K562 (cell line): ENCODE measurements around the gene PADI4. TPM values are rescaled to one million over a fixed set of nuclear protein-coding genes. Genes with fewer than 3 reads are reported as not detected.
A peak's percentile ranks its signal among the peaks of the same experiment; 100 is the strongest.

ENCODE experiments used
- ATAC-seq: fragments of 200-7000 bp; cut with Tn5 transposase; 3 replicates; pipeline ENCODE4 v1.9.1; 2020; ENCODE audit warnings: moderate library complexity
- BruUV-seq: library from RNA; stranded (reverse); fragments of 400-500 nt; replicated peaks from 2 replicates; lab custom pipeline; 2021; lab: Mats Ljungman, UMichigan
- CTCF ChIA-PET: fragments of 300-600 bp; formaldehyde crosslinking; extraction: SDS; loops from one replicate; lab custom pipeline; 2021; ENCODE audit warnings: low intra/inter-chr PET ratio; lab: Yijun Ruan, JAX
- POLR2A ChIA-PET: fragments of 300-600, 350-650 bp; sonication (Branson Sonifier 250); formaldehyde crosslinking; extraction: SDS; loops from one replicate; lab custom pipeline; 2021; ENCODE audit warnings: antibody characterized with exemption, inconsistent platforms; lab: Yijun Ruan, JAX
- DNase-seq, 4 experiments: peaks; one replicate each; pipeline versions ENCODE4 v3.0.0 to v3.0.0-alpha.2; 2011 to 2018; ENCODE audit warnings: low spot score in 3 of 4, mixed read lengths in 3 of 4; ENCODE audit errors: extremely low read depth in 1 of 4
- FAIRE-seq: peaks from 2 replicates; lab custom pipeline; 2011; peaks lifted over from hg19 to GRCh38; lab: Jason Lieb, UNC
- H2AFZ ChIP-seq: 2 replicates; pipeline ENCODE4 v1.6.0; 2011; ENCODE audit warnings: low read depth, low read length, control low read depth, inconsistent platforms
- H3K27ac ChIP-seq: fragments of 200-600 bp; 3 replicates; pipeline ENCODE4 v1.8.0; 2011; ENCODE audit warnings: low read depth, mild to moderate bottlenecking, control low read depth, inconsistent platforms, low read length, moderate library complexity, mixed read lengths; ENCODE audit errors: extremely low read depth
- H3K27me3 ChIP-seq, 2 experiments: fragments of 300-600 bp in 1 of 2; 2 replicates in 1 of 2; 3 replicates in 1 of 2; pipeline versions ENCODE4 v1.6.0 to v1.8.0; 2011; ENCODE audit warnings: inconsistent platforms in 2 of 2, low read length in 2 of 2, mild to moderate bottlenecking in 1 of 2, mixed read lengths in 1 of 2, moderate library complexity in 1 of 2; ENCODE audit not compliant: control insufficient read depth in 2 of 2, insufficient read depth in 2 of 2
- H3K36me3 ChIP-seq: fragments of 300-600 bp; 3 replicates; pipeline ENCODE4 v1.8.0; 2011; ENCODE audit warnings: mild to moderate bottlenecking, low read length, inconsistent platforms; ENCODE audit not compliant: control insufficient read depth, insufficient read depth
- H3K4me1 ChIP-seq, 2 experiments: fragments of 200-600 bp in 1 of 2; replicated peaks in 1 of 2; 2 replicates in 1 of 2; 3 replicates in 1 of 2; pipeline versions ENCODE4 v1.5.1 to v1.8.0; 2011; ENCODE audit warnings: inconsistent platforms in 2 of 2, low read length in 2 of 2, mild to moderate bottlenecking in 1 of 2, mixed read lengths in 1 of 2, moderate library complexity in 1 of 2; ENCODE audit not compliant: control insufficient read depth in 2 of 2, insufficient read depth in 2 of 2
- H3K4me2 ChIP-seq: 2 replicates; pipeline ENCODE4 v1.6.1; 2011; ENCODE audit warnings: low read length, control low read depth, inconsistent platforms, mixed read lengths; ENCODE audit not compliant: insufficient read depth
- H3K4me3 ChIP-seq: fragments of 200-600 bp; sonication (generic), shearing (Covaris generic); 2 replicates; pipeline ENCODE4 v1.5.1; 2016; ENCODE audit warnings: control low read depth, inconsistent platforms
- H3K79me2 ChIP-seq: fragments of 200-600 bp; 3 replicates; pipeline ENCODE4 v1.8.0; 2011; ENCODE audit warnings: low read length, inconsistent platforms; ENCODE audit not compliant: control insufficient read depth, insufficient read depth
- H3K9ac ChIP-seq, 2 experiments: 2 replicates each; pipeline versions ENCODE4 v1.6.0 to v1.6.1; 2011; ENCODE audit warnings: low read depth in 2 of 2, low read length in 2 of 2, control low read depth in 1 of 2, inconsistent platforms in 1 of 2, mild to moderate bottlenecking in 1 of 2, mixed read lengths in 1 of 2; ENCODE audit not compliant: insufficient read depth in 1 of 2
- H3K9me1 ChIP-seq: one replicate; pipeline ENCODE4 v1.6.0; 2011; ENCODE audit warnings: inconsistent platforms, mild to moderate bottlenecking, low read length, moderate library complexity; ENCODE audit not compliant: control insufficient read depth, insufficient read depth
- H3K9me3 ChIP-seq: replicated peaks from 2 replicates; pipeline ENCODE4 v1.5.1; 2011; ENCODE audit warnings: low read depth, low read length, inconsistent platforms; ENCODE audit not compliant: control insufficient read depth, insufficient read depth
- H4K20me1 ChIP-seq: replicated peaks from 2 replicates; pipeline ENCODE4 v1.6.1; 2011; ENCODE audit warnings: low read length, inconsistent platforms, mixed read lengths; ENCODE audit not compliant: control insufficient read depth, insufficient read depth
- ADNP ChIP-seq: fragments of 200-800 bp; sonication (Bioruptor generic); IDR thresholded peaks from 2 replicates; pipeline ENCODE4 v1.6.1; 2016; ENCODE audit warnings: missing genetic modification characterization, missing compliant biosample characterization
- ATF7 ChIP-seq: fragments of 450-650 bp; IDR thresholded peaks from 2 replicates; pipeline ENCODE4 v1.7.1; 2014; ENCODE audit warnings: mild to moderate bottlenecking, moderate library complexity
- BCOR ChIP-seq: fragments of 450-650 bp; IDR thresholded peaks from 2 replicates; pipeline ENCODE4 v1.6.1; 2016
- C11orf30 ChIP-seq: fragments of 450-650 bp; IDR thresholded peaks from 2 replicates; pipeline ENCODE4 v1.6.1; 2016; ENCODE audit warnings: low read depth, mild to moderate bottlenecking
- CBX1 ChIP-seq: sonication (generic); IDR thresholded peaks from 2 replicates; pipeline ENCODE4 v1.6.1; 2016; ENCODE audit warnings: antibody characterized with exemption, low read depth, mild to moderate bottlenecking
- CHD4 ChIP-seq: fragments of 200-600 bp; sonication (generic); IDR thresholded peaks from 3 replicates; pipeline ENCODE4 v1.6.1; 2012; ENCODE audit warnings: low read depth, mild to moderate bottlenecking, mixed read lengths, low read length, inconsistent platforms; ENCODE audit not compliant: insufficient read depth, insufficient replicate concordance, poor library complexity, severe bottlenecking
- CREBBP ChIP-seq: IDR thresholded peaks from one replicate; pipeline ENCODE4 v1.6.1; 2012; ENCODE audit warnings: low read depth, mild to moderate bottlenecking, control low read depth, inconsistent platforms, low read length
- CXXC5 ChIP-seq: fragments of 250-450 bp; sonication (Bioruptor Pico); IDR thresholded peaks from 2 replicates; pipeline ENCODE4 v1.8.0; 2022; ENCODE audit warnings: inconsistent platforms, mild to moderate bottlenecking, moderate library complexity
- DPF2 ChIP-seq: fragments of 450-650 bp; IDR thresholded peaks from 2 replicates; pipeline ENCODE4 v1.6.1; 2016
- FOSL1 ChIP-seq: fragments of 200-800 bp; sonication (Bioruptor generic); conservative IDR thresholded peaks from 2 replicates; pipeline ENCODE4 v1.6.1; 2016; ENCODE audit warnings: missing genetic modification characterization, missing compliant biosample characterization
- GATAD2A ChIP-seq: fragments of 450-650 bp; IDR thresholded peaks from 2 replicates; pipeline ENCODE4 v1.6.1; 2017
- GATAD2B ChIP-seq: fragments of 450-650 bp; IDR thresholded peaks from 2 replicates; pipeline ENCODE4 v1.6.1; 2017; ENCODE audit warnings: mild to moderate bottlenecking, borderline replicate concordance
- HDAC2 ChIP-seq: fragments of 450-650 bp; IDR thresholded peaks from 2 replicates; pipeline ENCODE4 v1.6.1; 2016; ENCODE audit warnings: mild to moderate bottlenecking
- JUND ChIP-seq, 2 experiments: IDR thresholded peaks; 2 replicates in 1 of 2; 3 replicates in 1 of 2; pipeline ENCODE4 v1.6.1; 2011; ENCODE audit warnings: borderline replicate concordance in 2 of 2, low read depth in 2 of 2, low read length in 2 of 2, improper control_type of control experiment in 1 of 2, missing biosample characterization in 1 of 2, missing genetic modification characterization in 1 of 2, missing genetic modification reagents in 1 of 2
- MLX ChIP-seq, 2 experiments: fragments of 450-650 bp in 1 of 2; sonication (generic) in 1 of 2; formaldehyde crosslinking; conservative IDR thresholded peaks; 2 replicates each; pipeline versions ENCODE4 v1.4.0 to v1.8.1; 2020 to 2022; ENCODE audit warnings: mild to moderate bottlenecking in 1 of 2, missing genetic modification reagents in 1 of 2
- NR3C1 ChIP-seq: sonication (generic); formaldehyde crosslinking; IDR thresholded peaks from 2 replicates; pipeline ENCODE4 v1.8.1; 2022; ENCODE audit warnings: missing genetic modification reagents
- RBM25 ChIP-seq: fragments of 200-400 bp; formaldehyde crosslinking; IDR thresholded peaks from 2 replicates; pipeline ENCODE4 v1.6.1; 2018; ENCODE audit warnings: low read length, low read depth, moderate library complexity; ENCODE audit not compliant: severe bottlenecking
- RCOR1 ChIP-seq, 2 experiments: IDR thresholded peaks; 2 replicates each; pipeline ENCODE4 v1.6.1; 2012; ENCODE audit warnings: low read depth in 2 of 2, low read length in 2 of 2, borderline replicate concordance in 1 of 2, improper control_type of control experiment in 1 of 2
- SMAD4 ChIP-seq: fragments of 250-450 bp; sonication (Bioruptor Pico); conservative IDR thresholded peaks from 2 replicates; pipeline ENCODE4 v1.8.0; 2021; ENCODE audit warnings: inconsistent platforms, mild to moderate bottlenecking, moderate library complexity
- SMARCA5 ChIP-seq: fragments of 450-650 bp; IDR thresholded peaks from 2 replicates; pipeline ENCODE4 v1.6.1; 2016
- TCF7 ChIP-seq: sonication (generic); IDR thresholded peaks from 2 replicates; pipeline ENCODE4 v1.6.1; 2016; ENCODE audit warnings: antibody characterized with exemption, borderline replicate concordance
- TOE1 ChIP-seq, 2 experiments: fragments of 450-650 bp in 1 of 2; sonication (generic) in 1 of 2; formaldehyde crosslinking in 1 of 2; IDR thresholded peaks; 2 replicates each; pipeline versions ENCODE4 v1.7.1 to v1.8.0; 2016 to 2022; ENCODE audit warnings: borderline replicate concordance in 2 of 2, mild to moderate bottlenecking in 2 of 2, antibody characterized with exemption in 1 of 2, inconsistent platforms in 1 of 2, low read depth in 1 of 2, missing genetic modification reagents in 1 of 2, moderate library complexity in 1 of 2
- WGBS: fragments of 100-300 bp; shearing (Covaris generic); methylation state at CpG from one replicate; pipeline ENCODE4 v1.1.6; 2016; ENCODE audit warnings: low coverage, mixed read lengths; ENCODE audit not compliant: insufficient coverage; ENCODE audit errors: missing lambda C conversion rate; 5-methylcytosine and 5-hydroxymethylcytosine counted together
- in situ Hi-C: fragments of 300-500 bp; cut with MboI; formaldehyde crosslinking; loops from 4 replicates; pipeline ENCODE4 v1.15.0; 2018; ENCODE audit warnings: inconsistent platforms, mixed read lengths
- intact Hi-C: fragments of 100-400 bp; cut with micrococcal nuclease; formaldehyde crosslinking; loops from 2 replicates; pipeline ENCODE4 v1.14.2; 2022
- polyA plus RNA-seq, 8 experiments: library from polyadenylated mRNA; depleted of rRNA in 4 of 8; stranded (reverse) in 5 of 8; unstranded in 3 of 8; fragments of >200 nt; fragmentation: Nextera tagmentation in 2 of 8; fragmentation: Illumina TruSeq in 1 of 8; extraction: Ambion mirVana in 2 of 8; extraction: Trizol in 1 of 8; gene quantifications; 2 replicates each; pipeline versions ENCODE4 v1.2.1 to v1.2.3, GENCODE V29; 2011 to 2014; ENCODE audit warnings: inconsistent platforms in 1 of 8, missing spikeins in 1 of 8
- total RNA-seq, 7 experiments: library from RNA; depleted of rRNA in 6 of 7; stranded (reverse); fragments of >200 nt in 6 of 7; fragmentation: Illumina TruSeq in 2 of 7; extraction: Trizol in 2 of 7; gene quantifications; 2 replicates each; pipeline versions ENCODE4 v1.2.1 to v1.2.3, GENCODE V29; 2011 to 2021; ENCODE audit warnings: low replicate concordance in 1 of 7

Gene PADI4
- total and polyA plus RNA-seq, 9 of the 15 experiments (the other 6 are each of a cell fraction or from before 2014, with no cell fraction given): 0.22 to 0.33 TPM; not detected in 7

DNA sequence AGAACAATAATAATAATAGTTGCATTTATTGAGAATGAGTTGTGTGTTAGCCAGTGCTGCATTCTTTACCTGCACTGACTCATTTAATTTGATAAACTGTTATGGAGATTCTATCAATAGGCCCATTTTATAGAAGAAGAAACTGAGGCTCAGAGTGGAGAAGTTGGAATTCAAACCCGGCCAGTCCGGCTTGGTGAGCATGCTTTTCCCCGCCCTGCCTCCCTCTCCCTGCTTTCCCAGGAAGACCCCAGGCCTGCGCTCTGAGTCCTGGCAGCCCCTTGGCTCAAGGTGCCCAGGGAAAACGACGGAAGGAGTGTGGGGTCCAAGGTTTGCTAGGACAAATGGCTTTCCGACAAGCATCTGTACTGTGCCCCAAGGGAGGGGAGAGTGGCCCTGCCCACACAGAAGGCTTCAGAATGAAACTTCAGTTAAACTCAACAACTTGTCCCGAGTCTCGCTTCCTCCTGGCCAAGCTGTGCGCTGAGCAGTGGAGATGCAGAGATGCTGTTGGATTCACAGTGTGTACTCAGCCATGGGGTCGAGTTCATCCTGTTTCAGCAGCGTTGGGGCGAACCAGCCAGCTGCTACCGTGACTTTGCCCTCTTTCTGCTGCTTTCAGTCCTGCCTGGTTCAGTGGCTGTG lies 40.7 kb downstream of the PADI4 start:
- Histone ChIP-seq H2AFZ (peak overlapping the region; percentile 88; the same call in 1 of the 2 replicates), H3K79me2 (no peaks in the 10 kb centered on the region), H3K36me3 (no peaks in the 10 kb centered on the region), H3K4me2 (peak overlapping the region; percentile 41), H3K27ac (no peak overlapping the region; the same call in 1 of the 3 replicates), H4K20me1 (no peaks in the 10 kb centered on the region), H3K4me1 (peaks cover 12 to 14% of the 10 kb centered on the region in 2 experiments), H3K27me3 (peaks cover 11 to 22% of the 10 kb centered on the region in 2 experiments; a peak in 4 of 5 replicates), H3K9me1 (peaks cover 3% of the 10 kb centered on the region), H3K9me3 (no peaks in the 10 kb centered on the region), H3K4me3 (no peak overlapping the region), H3K9ac (no peak overlapping the region; a peak in 1 of 4 replicates)
- peak; percentile 30 for ATAC-seq
- in situ Hi-C loops: no loop called here
- no peak for DNase-seq
- ChIA-PET POLR2A (interaction anchor here (0.9 kb wide), 1 partner anchor 11 kb away, joined by 4 read pairs; no protein-coding TSS in a partner anchor), CTCF (no interaction called here)
- WGBS: 66% methylated on average over 12 of the region's 14 CpGs
- intact Hi-C loops: no loop called here
- FAIRE-seq: no peak
- no TSS peak for BruUV-seq
- TF ChIP-seq RCOR1 (IDR thresholded peaks at IDR 0.05; ENCODE audit: borderline replicate concordance in 1 of 2, low read depth in 2 of 2, low read length in 2 of 2): 0 out of 4 replicates have a peak, but pooled peaks of 1 of the 2 experiments have one; percentile 28
- TF ChIP-seq BCOR: peak; percentile 99
- 0 out of 2 replicates have a peak, but pooled peaks have one; percentile 32 for TF ChIP-seq CBX1
- TF ChIP-seq HDAC2: peak; percentile 91; the same call in 1 of the 2 replicates
- TF ChIP-seq CXXC5 (CRISPR knock-in tag): 0 out of 2 replicates have a peak, but pooled peaks have one; percentile 26
- TF ChIP-seq ADNP (tag): peak; percentile 78
- peak; percentile 94 for TF ChIP-seq RBM25
- 0 out of 2 replicates have a peak, but pooled peaks have one; percentile 9 for TF ChIP-seq FOSL1 (tag)
- TF ChIP-seq GATAD2A: no peak
- peak; percentile 43; the same call in 1 of the 2 replicates for TF ChIP-seq NR3C1 (CRISPR knock-in tag)
- TF ChIP-seq TCF7: no peak
- TF ChIP-seq C11orf30: no peak
- 0 out of 2 replicates have a peak, but pooled peaks have one; percentile 11 for TF ChIP-seq SMAD4 (CRISPR knock-in tag)
- no peak for TF ChIP-seq TOE1 (IDR thresholded peaks at IDR 0.05; ENCODE audit: borderline replicate concordance)
- no peak for TF ChIP-seq TOE1 (CRISPR knock-in tag; IDR thresholded peaks at IDR 0.05; ENCODE audit: borderline replicate concordance, low read depth)
- TF ChIP-seq SMARCA5: peak; percentile 87
- no peak for TF ChIP-seq MLX (CRISPR knock-in tag; conservative IDR thresholded peaks at IDR 0.05)
- no peak for TF ChIP-seq JUND (IDR thresholded peaks at IDR 0.05; ENCODE audit: borderline replicate concordance, low read depth, low read length)
- TF ChIP-seq JUND (tag; IDR thresholded peaks at IDR 0.05; ENCODE audit: borderline replicate concordance, low read depth, low read length): peak; percentile 7; the same call in 1 of the 3 replicates
- 0 out of 2 replicates have a peak, but pooled peaks have one; percentile 9 for TF ChIP-seq DPF2
- no peak for TF ChIP-seq CREBBP
- TF ChIP-seq CHD4: peak; percentile 84
- TF ChIP-seq GATAD2B: 0 out of 2 replicates have a peak, but pooled peaks have one; percentile 7
- 0 out of 2 replicates have a peak, but pooled peaks have one; percentile 3 for TF ChIP-seq ATF7
